ENCODE data around the gene PPP2R3C. TPM values are rescaled to one million over a fixed set of nuclear protein-coding genes. Genes with fewer than 3 reads are reported as not detected.

PPP2R3C gene
- total RNA-seq, 1 donor from 2014 or later, result 47.1 TPM

DNA sequence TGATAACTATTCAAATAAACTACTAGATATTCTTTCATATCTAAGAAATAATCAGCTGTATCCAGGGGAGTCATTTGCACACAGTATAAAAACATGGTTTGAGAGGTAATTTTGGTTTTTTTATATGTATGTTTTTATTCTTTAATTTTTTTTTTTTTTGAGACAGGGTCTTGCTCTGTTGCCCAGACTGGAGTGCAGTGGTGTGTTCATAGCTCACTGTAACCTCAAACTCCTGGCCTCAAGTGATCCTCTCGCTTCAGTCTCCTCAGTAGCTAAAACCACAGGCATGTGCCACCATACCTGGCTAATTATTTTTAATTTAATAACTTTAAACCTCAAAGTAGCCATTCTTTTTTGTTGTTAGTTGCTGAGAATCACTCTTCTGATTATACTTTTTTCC lies 2.3 kb upstream of the PPP2R3C start:
- Mint-ChIP-seq H3K27me3 (no peaks in the 10 kb centered on the region), H3K4me1 (ENCODE audit: low read depth) (peaks cover 18% of the 10 kb centered on the region), H3K27ac (no peak overlapping the region), H3K36me3 (ENCODE audit: insufficient read depth) (peaks cover 21% of the 10 kb centered on the region), H3K4me3 (ENCODE audit: low read depth) (peak overlapping the region; percentile 99), H3K9me3 (ENCODE audit: low read depth) (no peaks in the 10 kb centered on the region)
- TF ChIP-seq, protein P1, sequence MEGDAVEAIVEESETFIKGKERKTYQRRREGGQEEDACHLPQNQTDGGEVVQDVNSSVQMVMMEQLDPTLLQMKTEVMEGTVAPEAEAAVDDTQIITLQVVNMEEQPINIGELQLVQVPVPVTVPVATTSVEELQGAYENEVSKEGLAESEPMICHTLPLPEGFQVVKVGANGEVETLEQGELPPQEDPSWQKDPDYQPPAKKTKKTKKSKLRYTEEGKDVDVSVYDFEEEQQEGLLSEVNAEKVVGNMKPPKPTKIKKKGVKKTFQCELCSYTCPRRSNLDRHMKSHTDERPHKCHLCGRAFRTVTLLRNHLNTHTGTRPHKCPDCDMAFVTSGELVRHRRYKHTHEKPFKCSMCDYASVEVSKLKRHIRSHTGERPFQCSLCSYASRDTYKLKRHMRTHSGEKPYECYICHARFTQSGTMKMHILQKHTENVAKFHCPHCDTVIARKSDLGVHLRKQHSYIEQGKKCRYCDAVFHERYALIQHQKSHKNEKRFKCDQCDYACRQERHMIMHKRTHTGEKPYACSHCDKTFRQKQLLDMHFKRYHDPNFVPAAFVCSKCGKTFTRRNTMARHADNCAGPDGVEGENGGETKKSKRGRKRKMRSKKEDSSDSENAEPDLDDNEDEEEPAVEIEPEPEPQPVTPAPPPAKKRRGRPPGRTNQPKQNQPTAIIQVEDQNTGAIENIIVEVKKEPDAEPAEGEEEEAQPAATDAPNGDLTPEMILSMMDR (IDR thresholded peaks at IDR 0.05; ENCODE audit: unreplicated experiment), result no peak
- DNase-seq (ENCODE audit: low spot score, unreplicated experiment), result no peak

DNA sequence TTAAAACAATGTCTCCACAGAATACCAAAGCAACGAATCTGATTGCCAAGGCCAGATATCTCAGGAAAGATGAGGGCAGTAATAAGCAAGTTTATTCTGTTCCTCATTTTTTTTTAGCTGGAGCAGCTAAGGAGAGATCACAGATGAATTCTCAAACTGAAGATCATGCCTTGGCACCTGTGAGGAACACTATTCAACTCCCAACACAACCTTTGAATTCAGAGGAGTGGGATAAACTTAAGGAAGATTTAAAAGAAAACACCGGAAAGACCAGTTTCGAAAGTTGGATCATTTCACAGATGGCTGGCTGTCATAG lies 1.6 kb upstream of the PPP2R3C start:
- H3K27ac Mint-ChIP-seq, result peak overlapping the region; percentile 100
- TF ChIP-seq, protein P1 (IDR thresholded peaks at IDR 0.05; ENCODE audit: unreplicated experiment), result no peak

DNA sequence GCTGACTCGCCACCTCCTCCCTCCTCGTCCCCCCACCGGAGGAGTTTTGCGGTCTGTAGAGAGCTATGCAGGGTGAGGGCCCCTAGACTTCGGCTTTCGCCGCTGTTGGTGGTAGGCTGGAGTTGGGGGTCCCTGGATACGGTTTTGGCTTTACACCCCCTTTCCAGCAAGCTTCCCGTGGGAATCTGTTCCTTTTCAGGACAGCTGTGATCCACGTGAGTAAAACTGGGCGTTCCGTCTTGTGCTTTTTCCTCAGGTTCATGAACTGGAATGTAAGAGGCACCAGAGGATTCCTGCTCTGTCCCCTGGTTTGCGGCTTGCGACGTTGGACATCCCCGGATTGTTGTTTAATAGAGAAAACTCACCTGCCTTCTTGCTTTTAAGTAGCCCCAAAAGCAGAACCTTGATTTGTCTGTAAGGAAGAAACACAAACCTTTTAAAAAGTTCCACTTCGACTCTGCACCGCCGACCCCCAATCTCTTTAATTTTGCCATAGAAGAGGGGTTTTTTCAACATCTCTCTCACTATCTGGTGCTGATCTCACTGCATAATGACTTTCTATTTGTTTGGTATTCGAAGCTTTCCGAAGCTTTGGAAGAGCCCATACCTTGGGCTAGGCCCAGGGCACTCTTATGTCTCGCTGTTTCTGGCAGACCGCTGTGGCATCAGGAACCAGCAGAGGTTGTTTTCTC lies 1.1 kb upstream of the PPP2R3C start:
- H3K4me3 Mint-ChIP-seq (ENCODE audit: low read depth), result peak overlapping the region; percentile 99
- H3K9me3 Mint-ChIP-seq (ENCODE audit: low read depth), result no peaks in the 10 kb centered on the region
- H3K36me3 Mint-ChIP-seq (ENCODE audit: insufficient read depth), result peaks cover 14% of the 10 kb centered on the region
- no peaks in the 10 kb centered on the region for H3K27me3 Mint-ChIP-seq
- H3K27ac Mint-ChIP-seq, result peak overlapping the region; percentile 100
- TF ChIP-seq, protein P1 (IDR thresholded peaks at IDR 0.05; ENCODE audit: unreplicated experiment), result no peak
- peaks cover 19% of the 10 kb centered on the region for H3K4me1 Mint-ChIP-seq (ENCODE audit: low read depth)
- DNase-seq (ENCODE audit: low spot score, unreplicated experiment), result no peak

More for the DNA sequence above, 1.6 kb upstream of the PPP2R3C start:
- Mint-ChIP-seq H3K9me3 (ENCODE audit: low read depth) (no peaks in the 10 kb centered on the region), H3K4me1 (ENCODE audit: low read depth) (peaks cover 18% of the 10 kb centered on the region), H3K27me3 (no peaks in the 10 kb centered on the region), H3K36me3 (ENCODE audit: insufficient read depth) (peaks cover 18% of the 10 kb centered on the region), H3K4me3 (ENCODE audit: low read depth) (peak overlapping the region; percentile 99)
- no peak for DNase-seq (ENCODE audit: low spot score, unreplicated experiment)

DNA sequence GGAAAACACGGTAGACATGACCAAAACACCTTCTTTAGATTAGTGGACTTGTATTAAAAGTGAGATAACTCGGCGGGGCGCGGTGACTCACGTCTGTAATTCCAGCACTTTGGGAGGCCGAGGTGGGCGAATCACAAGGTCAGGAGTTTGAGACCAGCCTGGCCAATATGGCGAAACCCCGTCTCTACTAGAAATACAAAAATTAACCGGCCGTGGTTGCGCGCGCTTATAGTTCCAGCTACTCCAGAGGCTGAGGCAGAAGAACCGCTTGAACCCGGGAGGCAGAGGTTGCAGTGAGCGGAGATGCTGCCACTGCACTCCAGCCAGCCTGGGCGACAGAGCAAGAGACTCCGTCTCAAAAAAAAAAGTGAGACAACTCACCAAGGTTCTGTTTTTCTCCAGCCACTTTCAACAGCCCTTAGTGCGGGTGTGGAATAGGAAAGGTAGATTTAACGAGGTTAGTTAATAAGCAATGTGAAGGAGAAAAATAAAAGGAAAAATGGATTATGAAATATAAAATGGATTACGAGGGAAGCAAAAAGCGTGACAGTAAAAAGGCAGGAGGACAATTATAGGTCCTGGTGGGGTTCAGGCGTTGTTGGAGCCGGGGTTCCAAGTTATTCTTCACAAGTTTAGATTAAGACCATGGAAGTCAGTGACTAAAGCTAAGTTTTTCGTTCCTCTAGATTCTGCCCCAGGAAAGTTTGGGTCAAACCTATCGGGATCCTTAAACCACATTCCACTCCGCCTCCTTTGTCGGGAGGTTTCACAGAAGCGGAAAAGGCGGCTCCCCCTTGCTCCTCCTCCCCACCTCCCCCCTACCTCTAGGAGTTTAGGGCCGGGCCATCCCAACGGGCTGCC lies 534 bp downstream of the PPP2R3C start:
- DNase-seq (ENCODE audit: low spot score, unreplicated experiment), result no peak
- Mint-ChIP-seq H3K4me1 (ENCODE audit: low read depth) (peaks cover 18% of the 10 kb centered on the region), H3K36me3 (ENCODE audit: insufficient read depth) (peaks cover 17% of the 10 kb centered on the region), H3K27me3 (no peaks in the 10 kb centered on the region), H3K4me3 (ENCODE audit: low read depth) (peak overlapping the region; percentile 99), H3K27ac (peak overlapping the region; percentile 100), H3K9me3 (ENCODE audit: low read depth) (no peaks in the 10 kb centered on the region)
- TF ChIP-seq, protein P1 (IDR thresholded peaks at IDR 0.05; ENCODE audit: unreplicated experiment), result no peak

DNA sequence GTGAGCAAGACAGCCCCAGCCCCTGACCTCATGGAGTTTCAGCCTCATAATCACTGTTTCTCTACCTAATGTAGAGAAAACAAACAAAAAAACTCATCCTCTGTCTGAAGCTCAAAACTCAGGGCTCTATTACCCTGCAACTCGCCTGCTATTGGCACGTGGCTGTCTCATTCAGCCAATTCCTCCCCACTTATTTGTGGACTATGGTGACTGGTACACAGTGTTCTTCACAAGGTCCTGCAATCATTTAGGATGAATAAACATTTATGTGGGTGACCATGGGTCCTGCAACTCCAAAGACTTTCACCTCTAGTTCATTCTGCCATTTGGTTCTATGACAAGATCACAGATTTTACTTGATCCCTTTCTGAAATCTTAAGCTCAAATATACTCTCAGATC lies 4.7 kb downstream of the PPP2R3C start:
- Mint-ChIP-seq H3K4me1 (ENCODE audit: low read depth) (peaks cover 18% of the 10 kb centered on the region), H3K9me3 (ENCODE audit: low read depth) (no peaks in the 10 kb centered on the region), H3K27me3 (no peaks in the 10 kb centered on the region), H3K4me3 (ENCODE audit: low read depth) (no peak overlapping the region), H3K27ac (no peak overlapping the region), H3K36me3 (ENCODE audit: insufficient read depth) (peaks cover 29% of the 10 kb centered on the region)
- TF ChIP-seq, protein P1 (IDR thresholded peaks at IDR 0.05; ENCODE audit: unreplicated experiment), result no peak
- no peak for DNase-seq (ENCODE audit: low spot score, unreplicated experiment)
